GM21825 (cell line): ENCODE data around the gene APLP1.
"Not testable (repeated sequence)": the region's sequence is repeated elsewhere in the genome, so short reads cannot be mapped to it uniquely, and the experiment has no call there.

ENCODE experiments used
- ATAC-seq: cut with Tn5 transposase; IDR thresholded peaks from one replicate; pipeline ENCODE4 v1.9.1; 2021; ENCODE audit warnings: mild to moderate bottlenecking, moderate library complexity; ENCODE audit not compliant: unreplicated experiment

The APLP1 gene

DNA sequence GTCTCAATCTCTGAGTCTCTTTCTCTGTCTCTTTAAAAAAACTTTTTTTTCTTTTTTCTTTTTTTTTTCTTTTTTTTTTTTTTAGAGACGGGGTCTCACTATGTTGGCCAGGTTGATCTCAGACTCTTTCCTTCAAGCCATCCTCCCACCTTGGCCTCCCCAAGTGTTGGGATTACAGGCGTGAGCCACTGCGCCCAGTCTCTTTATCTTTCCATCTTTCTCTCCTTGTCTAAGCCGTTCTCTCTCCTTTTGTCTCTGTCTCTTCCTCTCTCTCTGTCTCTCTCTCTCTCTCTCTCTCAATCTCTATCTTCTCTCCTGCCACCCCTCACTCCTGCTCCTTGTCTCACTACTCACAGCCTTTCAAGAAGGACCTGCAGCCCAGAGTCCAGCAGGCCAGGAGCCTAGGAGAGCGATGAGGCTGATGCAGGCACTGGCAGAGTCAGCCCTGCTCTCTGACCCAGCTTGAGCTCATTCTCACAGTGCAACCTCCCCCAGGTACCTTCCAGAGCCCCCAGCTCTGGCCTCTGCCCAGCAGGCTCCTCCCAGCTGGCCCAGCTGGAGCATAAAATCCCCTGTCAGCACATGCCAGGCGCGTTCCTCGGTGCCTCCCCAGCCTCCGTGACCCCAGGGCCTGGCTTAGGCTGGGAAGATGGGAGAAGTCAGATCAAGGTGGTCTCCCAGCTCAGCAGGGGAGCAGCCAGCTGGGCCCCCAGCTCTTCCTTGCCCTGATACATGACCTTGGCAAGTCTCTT is 16.2 kb upstream of the APLP1 start, which contains the start of gene NPHS1:
NPHS1 (minus strand) TSS at position 476 of the 752 bp plus-strand sequence. CDS start 667 bp downstream, outside the sequence.
- no peak for ATAC-seq

DNA sequence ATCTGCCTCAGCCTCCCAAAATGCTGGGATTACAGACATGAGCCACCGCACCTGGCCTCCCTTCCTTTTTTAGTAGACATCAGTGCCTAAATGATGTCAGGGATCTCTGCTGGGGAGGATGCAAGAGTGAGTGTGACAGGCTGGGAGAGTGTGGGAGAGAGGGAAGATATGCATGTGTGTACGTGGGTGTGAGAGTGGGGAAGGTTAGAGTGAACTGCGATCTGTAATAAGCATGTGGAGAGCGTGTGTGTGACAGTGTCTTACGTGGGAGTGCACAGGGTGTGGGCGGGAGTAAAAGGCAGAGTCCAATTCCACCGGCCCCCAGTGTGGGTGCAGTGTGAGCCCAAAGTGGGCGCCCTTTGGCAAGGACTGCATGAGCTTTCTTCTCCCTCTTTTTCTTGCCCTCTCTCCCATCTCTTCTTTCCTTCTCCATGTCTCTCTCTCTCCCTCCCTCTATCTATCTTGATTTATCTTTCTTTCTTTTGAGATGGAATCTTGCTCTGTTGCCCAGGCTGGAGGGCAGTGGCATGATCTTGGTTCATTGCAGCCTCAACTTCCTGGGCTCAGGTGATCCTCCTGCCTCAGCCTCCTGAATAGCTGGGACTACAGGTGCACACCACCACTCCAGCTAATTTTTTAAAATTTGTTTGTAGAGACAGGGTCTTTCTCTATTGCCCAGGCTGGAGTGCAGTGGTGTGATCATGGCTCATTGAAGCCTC is 15.2 kb upstream of the APLP1 start:
- ATAC-seq = no peak

DNA sequence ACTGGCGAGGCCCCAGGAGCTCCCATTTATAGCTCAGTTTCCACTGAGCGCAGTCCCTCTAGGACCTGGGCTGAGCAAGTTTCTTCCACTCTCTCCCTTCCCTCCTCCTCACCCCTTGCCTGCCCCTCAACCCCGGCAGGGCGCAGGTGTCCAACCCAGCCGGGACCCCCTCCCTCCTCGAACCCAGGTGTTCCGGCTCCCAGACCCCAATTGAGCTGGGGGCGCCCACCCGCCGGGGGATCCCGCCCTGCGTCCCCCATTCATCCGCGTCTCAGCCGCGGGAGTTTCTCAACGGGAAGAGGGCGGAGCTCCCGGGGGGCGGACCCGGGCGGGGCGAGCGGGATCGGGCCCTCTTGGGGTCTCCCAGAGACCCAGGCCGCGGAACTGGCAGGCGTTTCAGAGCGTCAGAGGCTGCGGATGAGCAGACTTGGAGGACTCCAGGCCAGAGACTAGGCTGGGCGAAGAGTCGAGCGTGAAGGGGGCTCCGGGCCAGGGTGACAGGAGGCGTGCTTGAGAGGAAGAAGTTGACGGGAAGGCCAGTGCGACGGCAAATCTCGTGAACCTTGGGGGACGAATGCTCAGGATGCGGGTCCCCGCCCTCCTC is 11.7 kb upstream of the APLP1 start, which contains the start of gene KIRREL2:
KIRREL2 (plus strand) TSS at position 366 of the 604 bp plus-strand sequence; CDS start at position 575, 209 bp downstream.
- no peak for ATAC-seq

DNA sequence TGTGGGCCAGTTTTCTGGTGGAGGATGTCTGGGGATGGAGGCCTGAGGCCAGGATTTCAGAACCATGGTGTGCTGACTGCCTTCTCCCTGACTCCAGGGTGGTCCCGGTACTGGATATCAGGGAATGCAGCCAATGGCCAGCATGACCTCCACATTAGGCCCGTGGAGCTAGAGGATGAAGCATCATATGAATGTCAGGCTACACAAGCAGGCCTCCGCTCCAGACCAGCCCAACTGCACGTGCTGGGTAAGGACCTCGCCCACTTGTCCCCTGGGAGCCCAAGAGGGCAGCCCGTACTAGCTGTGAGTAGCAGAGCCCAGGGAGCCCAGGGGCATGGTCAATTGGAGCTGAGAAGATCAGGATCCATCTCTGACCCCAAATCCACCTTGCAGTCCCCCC is 10.1 kb upstream of the APLP1 start:
- ATAC-seq = no peak

DNA sequence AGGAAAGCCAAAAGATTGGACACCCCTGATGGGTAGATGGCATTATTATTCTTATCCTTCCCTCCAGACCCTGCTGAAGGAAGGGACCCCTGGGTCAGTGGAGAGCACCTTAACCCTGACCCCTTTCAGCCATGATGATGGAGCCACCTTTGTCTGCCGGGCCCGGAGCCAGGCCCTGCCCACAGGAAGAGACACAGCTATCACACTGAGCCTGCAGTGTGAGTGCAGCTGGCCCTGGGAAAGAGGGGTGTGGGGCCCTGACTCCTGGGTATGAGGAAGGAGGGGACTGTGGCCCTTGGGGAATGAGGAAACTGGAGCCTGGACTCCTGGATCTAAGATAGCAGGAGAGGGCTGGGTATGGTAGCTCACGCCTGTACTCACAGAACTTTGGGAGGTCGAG is 9.0 kb upstream of the APLP1 start:
- no peak for ATAC-seq

DNA sequence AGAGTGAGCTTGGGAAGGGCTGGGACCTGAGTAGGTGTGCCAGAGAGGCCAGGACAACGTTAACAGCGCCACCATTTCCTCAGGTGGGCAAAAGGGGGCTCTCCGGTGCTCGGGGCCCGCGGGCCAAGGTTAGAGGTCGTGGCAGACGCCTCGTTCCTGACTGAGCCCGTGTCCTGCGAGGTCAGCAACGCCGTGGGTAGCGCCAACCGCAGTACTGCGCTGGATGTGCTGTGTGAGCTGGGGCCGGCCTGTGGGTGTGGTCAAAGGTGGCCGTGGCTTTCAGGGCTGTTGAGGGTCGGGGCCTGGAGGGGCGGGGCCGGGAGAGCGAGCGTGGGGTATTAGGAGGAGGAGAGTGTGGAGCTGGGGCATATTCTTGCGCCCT is 7.9 kb upstream of the APLP1 start:
- no peak for ATAC-seq

DNA sequence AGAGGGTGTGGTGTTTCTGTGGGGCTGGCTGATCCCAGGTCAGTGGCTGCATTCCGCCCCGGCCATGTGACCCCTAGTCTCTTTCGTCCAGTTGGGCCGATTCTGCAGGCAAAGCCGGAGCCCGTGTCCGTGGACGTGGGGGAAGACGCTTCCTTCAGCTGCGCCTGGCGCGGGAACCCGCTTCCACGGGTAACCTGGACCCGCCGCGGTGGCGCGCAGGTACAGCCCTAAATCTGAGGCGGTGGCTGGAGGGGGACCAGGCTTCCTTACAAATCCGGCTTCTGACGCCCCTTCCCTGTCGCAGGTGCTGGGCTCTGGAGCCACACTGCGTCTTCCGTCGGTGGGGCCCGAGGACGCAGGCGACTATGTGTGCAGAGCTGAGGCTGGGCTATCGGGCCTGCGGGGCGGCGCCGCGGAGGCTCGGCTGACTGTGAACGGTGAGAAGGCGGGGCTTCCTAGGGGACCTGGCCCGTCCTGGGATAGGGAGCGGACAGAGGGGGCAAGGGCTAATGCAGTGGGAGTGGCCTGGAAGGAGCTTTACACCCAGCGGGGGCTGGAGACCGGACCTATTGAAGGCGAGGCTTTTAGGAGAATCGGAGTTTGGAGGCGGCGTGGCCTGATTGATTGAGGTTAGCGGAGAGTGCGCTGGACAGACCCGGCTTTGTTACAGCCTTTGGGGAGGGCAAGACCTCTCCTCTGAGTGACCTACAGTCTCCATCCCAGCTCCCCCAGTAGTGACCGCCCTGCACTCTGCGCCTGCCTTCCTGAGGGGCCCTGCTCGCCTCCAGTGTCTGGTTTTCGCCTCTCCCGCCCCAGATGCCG is 7.3 kb upstream of the APLP1 start:
- ATAC-seq = no peak

DNA sequence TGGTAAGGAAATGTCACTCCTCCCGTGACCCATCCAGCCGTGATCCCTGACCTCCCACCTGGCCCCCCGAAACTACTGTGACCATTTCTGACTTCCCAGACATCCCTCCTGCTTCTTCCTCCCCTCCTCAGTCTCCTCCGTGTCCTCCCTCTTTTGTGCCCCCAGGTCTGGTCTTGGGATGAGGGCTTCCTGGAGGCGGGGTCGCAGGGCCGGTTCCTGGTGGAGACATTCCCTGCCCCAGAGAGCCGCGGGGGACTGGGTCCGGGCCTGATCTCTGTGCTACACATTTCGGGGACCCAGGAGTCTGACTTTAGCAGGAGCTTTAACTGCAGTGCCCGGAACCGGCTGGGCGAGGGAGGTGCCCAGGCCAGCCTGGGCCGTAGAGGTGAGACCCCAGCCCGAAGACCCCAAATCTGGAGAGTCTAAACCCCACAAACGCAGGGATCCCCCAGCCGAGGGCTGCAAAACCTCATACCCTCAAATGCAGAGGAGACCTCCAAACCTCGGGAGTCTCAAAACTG is 6.7 kb upstream of the APLP1 start:
- no peak for ATAC-seq

DNA sequence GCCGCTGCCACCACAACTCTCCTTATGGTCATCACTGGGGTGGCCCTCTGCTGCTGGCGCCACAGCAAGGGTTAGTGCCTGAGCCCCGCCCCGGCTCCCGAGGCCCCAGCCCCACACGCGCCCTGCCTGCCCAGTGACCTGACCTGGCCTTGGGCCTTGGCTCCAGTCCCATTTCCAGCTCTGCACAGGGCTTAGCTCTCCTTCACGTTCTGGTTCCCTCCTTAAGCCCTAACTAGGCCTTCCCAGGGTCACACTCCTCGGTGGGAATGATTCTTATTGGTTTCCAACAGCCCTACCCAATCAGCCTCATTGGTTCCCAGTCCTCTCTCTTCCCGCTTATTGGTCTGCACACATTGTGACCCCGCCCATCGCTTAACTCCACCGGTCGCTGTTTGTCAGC is 5.8 kb upstream of the APLP1 start:
- ATAC-seq = no peak

DNA sequence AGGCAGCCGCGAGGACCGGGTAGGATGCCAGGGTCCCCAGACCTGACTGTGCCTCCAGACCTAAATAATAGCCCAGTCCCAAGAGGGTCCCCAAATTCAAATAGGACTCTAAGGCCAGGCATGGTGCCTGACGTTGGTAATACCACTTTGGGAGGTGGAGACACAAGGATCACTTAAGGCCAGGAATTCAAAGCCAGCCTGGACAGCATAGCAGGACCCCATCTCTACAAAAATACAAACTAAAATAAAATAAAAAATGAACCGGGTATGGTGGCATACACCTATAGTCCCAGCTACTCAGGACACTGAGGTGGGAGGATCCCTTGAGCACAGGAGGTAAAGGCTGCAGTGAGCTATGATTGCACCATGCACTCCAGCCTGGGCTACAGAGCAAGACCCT is 5.4 kb upstream of the APLP1 start:
- ATAC-seq = no peak

DNA sequence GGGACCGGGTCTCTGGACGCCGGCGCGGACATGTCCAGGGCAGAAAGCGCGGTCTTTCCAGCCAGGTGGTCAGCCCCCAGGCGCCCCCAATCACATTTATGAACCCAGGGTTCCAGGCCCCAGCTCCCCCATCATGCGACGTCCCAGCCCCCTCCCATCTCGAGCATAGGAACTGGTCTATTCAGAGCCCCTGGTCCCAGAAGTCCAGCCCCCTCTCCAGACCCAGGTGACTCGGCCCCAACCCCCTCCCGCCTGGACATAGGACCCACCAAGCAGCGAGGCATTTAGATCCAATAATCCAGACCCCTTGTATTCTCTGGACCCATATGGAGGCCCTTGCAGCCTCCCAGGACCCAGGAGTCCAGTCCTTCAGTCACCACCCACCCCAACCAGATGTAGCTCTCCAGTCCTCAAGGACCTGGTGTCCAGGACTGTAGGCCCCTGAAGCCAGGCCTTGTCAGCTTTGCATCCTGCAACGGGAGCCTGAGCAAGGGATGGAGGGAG is 501 bp downstream of the APLP1 start:
- no peak for ATAC-seq

DNA sequence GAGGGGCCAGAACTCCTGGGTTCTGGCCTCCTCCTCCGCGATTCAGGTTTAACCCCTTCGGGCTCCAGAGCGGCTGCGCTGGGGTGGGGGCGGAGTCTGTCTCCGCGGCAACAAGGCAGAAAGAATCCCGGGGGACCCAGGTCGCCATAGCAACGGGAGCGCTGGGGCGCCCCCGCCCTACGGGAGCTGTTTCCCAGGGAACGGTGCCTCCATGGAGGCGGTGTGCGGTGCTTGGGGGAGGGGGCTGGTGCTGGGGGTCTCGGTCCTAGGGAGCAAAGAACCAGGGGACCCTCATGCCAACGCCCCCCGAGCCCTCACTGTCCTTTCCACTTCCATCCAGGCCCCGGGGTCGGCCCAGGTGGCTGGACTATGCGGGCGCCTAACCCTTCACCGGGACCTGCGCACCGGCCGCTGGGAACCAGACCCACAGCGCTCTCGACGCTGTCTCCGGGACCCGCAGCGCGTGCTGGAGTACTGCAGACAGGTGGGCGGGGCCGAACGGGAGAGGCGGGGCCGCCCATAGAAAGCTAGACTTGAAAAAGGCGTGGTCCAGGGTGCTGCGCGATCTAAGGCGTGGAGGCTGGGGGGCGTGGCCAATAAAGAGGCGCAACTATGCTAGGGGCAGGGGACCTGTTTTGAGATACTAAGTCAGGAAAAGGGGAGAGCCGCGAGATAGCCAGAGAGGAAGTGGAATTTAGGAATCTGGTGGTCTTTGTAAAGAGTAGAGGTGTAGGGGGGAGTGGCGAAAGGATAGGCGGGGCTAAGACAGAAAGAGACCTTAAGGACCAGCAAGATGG is 1.2 kb downstream of the APLP1 start:
- ATAC-seq = no peak

DNA sequence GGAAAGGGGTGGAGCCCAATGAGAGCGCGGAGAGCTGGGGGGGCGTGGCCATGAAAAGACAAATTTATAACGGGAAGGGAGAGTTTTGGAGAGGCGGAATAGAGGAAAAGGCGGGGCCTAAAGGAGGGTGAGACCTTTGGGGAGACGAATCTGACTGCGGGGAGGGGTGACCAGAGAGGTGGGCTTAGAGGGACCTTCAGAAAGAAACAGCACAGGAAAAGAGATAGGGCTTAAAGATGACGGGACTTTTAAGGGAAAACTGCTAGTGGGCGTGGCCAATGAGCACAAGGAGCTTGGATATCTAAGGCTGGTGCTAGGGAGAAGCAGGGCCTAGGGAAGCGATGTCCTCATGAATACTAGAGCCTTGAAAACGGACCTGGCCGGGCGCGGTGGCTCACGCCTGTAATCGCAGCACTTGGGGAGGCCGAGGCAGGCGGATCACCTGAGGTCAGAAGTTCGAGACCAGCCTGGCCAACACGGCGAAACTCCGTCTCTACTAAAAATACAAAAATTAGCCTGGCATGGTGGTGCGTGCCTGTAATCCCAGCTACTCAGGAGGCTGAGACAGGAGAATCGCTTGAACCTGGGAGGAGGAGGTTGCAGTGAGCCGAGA is 1.9 kb downstream of the APLP1 start:
- ATAC-seq = not testable (repeated sequence)

DNA sequence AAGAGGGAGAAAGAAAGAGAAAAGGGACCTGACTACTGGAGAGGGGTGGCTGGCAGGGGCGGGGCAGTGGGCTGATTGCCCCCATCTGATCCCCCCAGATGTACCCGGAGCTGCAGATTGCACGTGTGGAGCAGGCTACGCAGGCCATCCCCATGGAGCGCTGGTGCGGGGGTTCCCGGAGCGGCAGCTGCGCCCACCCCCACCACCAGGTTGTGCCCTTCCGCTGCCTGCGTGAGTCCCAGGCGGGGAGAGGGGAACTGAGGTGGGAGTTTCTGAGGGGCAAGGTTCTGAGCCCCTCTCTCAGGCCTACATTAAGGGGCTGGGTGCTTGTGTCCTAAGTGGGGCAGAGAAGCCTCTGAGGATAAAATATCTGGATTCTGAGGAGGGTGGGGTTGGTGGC is 2.4 kb downstream of the APLP1 start:
- ATAC-seq = no peak

DNA sequence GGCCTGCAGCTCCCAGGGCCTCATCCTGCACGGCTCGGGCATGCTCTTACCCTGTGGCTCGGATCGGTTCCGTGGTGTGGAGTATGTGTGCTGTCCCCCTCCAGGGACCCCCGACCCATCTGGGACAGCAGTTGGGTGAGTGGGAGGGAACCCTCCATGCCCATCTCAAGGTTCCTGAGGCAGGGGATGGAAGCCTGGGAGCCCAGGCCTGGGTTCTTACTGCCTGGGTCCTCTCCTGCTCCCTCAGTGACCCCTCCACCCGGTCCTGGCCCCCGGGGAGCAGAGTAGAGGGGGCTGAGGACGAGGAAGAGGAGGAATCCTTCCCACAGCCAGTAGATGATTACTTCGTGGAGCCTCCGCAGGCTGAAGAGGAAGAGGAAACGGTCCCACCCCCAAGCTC is 3.2 kb downstream of the APLP1 start:
- ATAC-seq = no peak

DNA sequence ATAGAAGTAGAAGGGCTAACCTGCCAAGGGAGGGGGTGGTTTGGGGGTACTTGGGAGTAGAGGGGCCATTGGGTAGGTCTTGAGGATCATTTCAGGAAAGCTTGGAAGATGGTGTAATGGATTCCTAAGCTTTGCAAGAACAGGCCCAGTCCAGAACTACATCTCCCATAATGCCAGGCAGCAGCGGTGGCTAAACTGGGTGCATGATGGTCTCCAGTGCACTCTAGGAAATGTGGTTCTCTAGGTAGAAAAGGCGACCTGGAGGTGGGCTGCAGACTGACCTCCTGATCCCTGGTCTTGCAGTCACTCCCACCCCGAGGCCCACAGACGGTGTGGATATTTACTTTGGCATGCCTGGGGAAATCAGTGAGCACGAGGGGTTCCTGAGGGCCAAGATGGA is 3.8 kb downstream of the APLP1 start:
- no peak for ATAC-seq

DNA sequence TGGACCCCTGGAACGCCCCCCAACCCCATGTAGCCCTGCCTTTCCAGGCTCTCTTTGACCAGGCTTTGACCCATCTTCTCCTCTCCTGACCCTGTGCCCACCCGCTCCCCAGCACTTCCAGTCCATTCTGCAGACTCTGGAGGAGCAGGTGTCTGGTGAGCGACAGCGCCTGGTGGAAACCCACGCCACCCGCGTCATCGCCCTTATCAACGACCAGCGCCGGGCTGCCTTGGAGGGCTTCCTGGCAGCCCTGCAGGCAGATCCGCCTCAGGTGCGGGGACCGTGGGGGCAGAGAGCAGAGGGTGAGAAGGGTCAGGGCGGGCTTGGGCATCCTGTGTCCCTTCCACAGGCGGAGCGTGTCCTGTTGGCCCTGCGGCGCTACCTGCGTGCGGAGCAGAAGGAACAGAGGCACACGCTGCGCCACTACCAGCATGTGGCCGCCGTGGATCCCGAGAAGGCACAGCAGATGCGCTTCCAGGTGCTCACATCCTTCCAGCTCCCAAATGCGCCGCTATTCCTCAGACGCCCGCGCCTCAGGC is 6.1 kb downstream of the APLP1 start:
- ATAC-seq = no peak

DNA sequence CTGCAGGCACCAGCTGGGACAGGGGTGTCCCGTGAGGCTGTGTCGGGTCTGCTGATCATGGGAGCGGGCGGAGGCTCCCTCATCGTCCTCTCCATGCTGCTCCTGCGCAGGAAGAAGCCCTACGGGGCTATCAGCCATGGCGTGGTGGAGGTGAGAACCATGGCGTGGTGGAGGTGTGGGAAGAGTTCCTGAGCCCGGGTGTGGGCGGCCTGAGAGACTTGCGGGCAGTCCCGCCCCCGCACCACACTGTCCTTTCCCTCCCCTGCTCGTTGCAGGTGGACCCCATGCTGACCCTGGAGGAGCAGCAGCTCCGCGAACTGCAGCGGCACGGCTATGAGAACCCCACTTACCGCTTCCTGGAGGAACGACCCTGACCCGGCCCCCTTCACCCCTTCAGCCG is 10.7 kb downstream of the APLP1 start:
- no peak for ATAC-seq

DNA sequence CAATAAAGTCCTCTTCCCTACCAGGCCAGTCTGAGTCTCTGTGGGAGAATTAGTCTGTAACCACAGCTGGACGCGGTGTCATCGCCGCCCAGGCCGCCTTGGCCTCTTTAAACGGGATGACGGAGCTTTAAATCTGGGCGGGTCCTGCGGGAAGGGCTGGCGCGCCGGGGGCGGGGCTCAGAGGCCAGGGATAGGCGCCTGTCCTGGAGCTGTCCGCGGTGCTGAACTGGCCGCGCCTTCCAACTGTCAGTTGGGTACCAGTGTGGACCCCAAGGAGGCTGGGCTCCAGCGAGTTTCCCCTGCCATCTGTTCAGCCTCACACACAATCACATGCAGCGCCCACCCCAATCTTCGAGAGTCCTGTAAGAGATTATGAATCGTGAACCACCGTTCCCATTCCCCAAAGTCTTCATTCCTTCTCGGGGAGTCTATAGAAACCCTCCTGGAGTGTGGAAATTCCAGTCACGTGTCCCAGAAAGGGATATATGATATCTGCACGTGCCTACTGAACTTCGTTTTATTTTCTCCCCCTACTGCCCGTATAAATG is 11.5 kb downstream of the APLP1 start:
- ATAC-seq = no peak
